ENCODE data around the gene ENPP1.
A peak's percentile ranks its signal among the peaks of the same experiment; 100 is the strongest.

ENPP1 gene

GRCh38 chr6:131917763-131918649, 110.2 kb downstream of the ENPP1 start:
- no peak for DNase-seq

DNA sequence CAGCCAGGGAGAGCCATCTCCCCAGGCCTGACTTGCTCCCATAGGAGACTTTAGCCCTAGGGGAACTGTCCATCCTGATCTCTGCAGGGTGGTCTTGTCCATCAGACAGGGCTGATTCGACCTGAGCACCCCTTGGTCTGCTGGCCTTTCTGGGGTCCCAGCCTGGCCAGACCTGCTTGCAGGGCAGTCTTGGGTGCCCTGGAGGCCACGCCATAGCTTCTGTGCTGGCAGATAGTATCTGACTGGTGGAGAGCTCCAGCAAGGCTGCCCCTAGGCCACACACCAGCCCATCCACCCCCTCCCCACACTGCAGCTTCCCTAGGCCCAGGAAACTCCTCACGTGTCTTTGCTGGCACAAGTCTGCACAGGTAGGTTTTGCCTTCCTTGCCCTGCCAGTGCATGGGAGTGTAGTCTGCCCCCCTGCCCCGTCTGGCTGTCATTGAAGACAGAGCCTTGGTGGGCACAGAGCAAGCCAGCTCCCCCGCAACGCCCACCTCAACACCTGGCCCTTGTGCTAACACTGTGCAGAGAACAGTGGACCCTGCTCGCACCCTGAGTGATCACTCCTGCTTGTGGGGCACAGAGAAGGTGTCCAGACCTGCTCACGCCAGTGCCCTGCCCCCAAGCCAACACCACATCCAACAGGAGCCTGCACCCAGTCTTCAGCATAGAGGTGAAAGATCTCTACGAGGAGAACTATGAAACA, 111.0 kb downstream of the ENPP1 start:
- no peak for DNase-seq

DNA sequence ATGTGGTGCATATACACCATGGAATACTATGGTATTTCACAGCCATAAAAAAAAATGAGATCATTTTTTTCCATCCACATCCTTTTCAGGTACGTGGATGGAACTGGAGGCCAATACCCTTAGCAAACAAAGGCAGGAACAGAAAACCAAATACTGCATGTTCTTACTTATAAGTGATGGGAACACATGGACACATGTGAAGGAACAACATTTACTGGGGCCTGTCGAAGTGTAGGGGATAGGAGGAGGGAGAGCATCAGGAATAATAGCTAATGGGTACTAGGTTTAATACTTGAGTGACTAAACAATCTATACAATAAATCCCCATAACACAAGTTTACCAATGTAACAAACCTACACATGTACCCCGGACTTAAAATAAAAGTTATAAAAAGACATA, 112.8 kb downstream of the ENPP1 start:
- no peak for DNase-seq

GRCh38 chr6:131923356-131923755, 115.5 kb downstream of the ENPP1 start:
- DNase-seq = peak; percentile 69

- peak; percentile 65 for DNase-seq
Observed at GRCh38 chr6:131924881-131925474, 117.2 kb downstream of the ENPP1 start.

DNA sequence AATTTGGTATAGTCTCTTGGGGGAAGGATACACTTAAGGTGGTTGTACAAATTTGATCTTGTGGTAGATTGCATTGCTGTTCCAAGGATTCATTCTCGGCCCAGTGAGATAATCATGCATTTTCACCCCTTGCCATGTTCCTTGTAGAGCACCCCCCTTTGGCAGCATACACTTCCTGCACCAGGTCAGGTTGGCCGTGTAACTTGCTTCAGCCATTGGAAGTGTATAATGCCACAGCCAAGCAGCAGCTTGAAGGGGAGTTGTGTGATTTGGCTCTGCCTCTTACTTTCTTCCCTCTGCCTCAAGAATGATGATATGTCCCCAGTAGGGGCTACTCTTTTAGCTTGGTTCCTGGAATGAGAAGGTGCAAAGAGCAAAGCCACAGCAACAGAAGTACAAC, 121.4 kb downstream of the ENPP1 start:
- DNase-seq = no peak

DNA sequence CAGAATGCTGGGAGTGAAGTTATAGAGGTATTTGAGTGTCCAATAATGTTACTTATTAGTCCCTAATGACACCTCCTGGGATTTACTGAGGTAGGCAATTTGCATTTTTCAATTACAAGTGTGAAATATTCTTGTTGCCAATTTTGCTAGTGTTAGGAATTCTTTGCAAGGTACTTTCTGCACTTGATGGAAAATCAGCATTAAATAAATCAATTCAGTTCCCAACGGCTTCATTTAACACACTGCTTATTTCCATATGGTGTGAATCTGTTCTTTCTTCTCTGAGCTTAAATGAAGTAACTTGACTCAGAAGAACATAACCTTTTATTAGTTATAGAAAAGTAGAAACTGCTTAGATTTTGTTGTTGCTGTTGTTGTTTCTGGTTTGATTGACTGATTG, 122.2 kb downstream of the ENPP1 start:
- DNase-seq = no peak

DNA sequence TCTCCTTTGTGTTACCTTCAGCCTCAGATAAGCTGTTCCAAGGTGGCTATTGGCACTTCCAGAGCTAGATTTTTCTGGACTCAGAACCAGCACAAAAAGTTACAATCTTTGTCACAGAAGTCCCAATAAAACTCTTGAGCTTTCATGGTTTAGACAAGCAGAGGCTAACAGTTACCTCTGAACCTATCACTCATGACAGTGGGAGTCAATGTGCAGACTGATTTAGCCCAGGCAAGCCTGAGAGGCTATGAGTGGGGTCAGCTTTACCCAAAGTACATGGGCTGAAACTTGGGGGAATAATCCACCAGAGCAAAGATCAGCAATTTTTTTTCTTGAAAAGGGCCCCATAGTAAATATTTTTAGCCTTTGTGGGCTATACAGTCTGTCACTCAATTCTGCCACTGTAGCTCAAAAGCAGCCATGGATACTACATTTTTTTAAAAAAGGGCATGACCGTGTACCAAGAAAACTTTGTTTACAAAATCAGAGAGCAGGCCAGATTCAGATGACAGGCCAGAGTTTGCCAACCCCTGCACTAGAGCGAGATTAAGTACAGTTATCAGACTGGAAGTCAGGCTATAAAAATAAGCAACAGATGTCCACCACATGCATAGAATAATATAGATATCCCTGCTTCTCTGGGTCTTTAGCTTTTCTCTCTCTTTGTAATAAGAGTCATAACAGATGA, 123.4 kb downstream of the ENPP1 start:
- DNase-seq = no peak

DNA sequence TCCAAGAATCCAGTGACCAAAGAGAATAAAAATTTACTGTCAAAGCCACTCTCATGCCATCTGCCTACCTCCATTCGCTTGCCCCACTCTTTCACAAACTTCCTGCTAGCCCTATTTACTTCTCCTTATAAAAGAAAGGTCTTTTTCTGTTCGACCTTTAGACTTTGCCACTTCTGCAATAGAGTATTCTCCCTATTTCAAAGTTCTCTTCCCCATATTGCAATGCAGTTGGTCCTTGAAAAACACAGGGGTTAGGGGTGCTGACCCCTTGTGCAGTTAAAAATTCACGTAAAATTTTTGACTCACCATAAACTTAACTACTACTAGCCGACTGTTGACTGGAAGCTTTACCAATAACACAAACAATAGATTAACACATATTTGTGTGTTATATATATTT, 128.3 kb downstream of the ENPP1 start:
- no peak for DNase-seq

- DNase-seq = peak; percentile 59
Observed at GRCh38 chr6:131937226-131937625, 129.4 kb downstream of the ENPP1 start.

DNA sequence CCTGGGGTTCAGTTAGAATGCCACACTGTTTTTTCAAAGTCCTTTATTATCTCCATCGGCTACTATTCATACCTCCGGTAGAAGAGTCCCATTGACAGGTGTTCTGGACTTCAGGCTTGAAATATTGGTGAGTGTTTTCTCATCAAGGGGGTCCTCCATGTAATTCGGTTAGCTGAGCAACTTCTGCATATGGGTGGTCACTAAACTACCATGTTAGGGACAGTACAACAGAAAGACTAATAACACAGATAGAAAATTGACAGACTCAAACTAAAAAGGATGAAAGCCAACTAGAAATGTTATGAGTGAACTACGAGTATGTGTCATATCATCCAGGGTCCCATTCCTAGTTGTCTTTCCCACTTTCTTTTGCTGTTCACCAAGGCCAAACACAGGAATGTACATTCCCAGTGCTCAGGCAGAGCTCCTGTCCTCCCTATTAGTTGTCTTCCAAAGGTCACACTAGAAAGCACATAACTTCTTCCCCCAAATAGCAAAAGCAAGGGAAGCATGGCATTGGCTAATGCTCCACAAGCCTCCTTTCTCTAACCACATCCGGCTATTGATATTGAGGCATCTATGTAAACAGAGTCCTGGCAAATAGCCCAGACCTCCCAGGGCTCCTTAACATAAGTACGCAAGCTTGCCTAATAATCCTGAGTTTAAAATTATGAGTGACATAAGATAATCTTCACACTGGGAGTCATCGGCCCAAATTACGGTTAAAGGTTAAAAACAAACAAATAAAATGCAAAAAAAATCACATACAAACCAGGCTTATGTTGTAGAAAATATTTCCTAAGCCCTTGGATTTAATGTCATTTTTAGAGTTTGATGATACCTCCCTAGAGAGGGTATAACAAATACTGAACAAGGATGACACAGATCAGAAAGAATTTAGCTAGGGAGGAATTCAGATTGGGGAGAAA, 130.1 kb downstream of the ENPP1 start:
- DNase-seq = peak; percentile 92

Data from fibroblast of skin of right biceps (primary cell).